GM18867 (cell line): Measurements from ENCODE around the gene ABTB1.
A peak's percentile ranks its signal among the peaks of the same experiment; 100 is the strongest.
"Not testable (repeated sequence)": the region's sequence is repeated elsewhere in the genome, so short reads cannot be mapped to it uniquely, and the experiment has no call there.

Experiments used
- ATAC-seq: cut with Tn5 transposase; IDR thresholded peaks from one replicate; pipeline ENCODE4 v1.9.1; 2021; ENCODE audit warnings: mild to moderate bottlenecking, moderate library complexity; ENCODE audit not compliant: unreplicated experiment

ABTB1 gene

DNA sequence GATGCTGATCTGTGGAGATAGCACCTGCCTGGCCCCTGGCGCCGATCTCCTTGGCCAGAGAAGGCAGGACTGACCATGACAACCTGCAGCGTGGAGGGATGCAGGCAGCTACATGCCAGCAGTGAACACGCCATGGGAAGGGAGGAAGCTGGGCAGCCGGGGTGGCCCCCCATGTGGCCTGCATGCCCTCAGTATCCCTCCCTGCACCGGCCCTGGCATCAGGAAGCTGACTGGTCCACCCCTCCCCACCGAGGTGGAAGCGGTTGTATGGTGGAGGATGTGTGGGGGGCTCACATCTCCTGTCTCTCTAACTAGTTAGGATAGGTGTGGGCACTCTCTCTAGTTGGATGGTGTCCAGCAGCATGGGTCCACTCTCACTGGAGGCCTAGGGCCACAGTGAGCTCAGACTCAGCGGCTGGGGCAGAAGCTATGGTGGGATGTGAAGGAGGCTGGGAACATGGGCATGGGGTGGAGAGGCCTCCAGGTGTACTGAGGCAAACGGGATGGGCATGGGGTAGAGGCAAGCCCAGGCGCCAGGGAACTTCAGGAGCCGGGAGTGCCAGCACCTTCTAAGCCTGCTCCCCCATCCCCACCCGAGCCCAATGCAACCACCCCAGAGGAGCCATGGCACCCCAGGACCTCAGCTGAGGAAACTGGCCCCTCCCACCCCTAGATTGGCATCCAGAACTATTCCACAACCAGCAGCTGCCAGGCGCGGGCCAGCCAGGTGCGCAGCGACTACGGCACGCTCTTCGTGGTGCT, 1.8 kb upstream of the ABTB1 start:
- ATAC-seq = no peak

DNA sequence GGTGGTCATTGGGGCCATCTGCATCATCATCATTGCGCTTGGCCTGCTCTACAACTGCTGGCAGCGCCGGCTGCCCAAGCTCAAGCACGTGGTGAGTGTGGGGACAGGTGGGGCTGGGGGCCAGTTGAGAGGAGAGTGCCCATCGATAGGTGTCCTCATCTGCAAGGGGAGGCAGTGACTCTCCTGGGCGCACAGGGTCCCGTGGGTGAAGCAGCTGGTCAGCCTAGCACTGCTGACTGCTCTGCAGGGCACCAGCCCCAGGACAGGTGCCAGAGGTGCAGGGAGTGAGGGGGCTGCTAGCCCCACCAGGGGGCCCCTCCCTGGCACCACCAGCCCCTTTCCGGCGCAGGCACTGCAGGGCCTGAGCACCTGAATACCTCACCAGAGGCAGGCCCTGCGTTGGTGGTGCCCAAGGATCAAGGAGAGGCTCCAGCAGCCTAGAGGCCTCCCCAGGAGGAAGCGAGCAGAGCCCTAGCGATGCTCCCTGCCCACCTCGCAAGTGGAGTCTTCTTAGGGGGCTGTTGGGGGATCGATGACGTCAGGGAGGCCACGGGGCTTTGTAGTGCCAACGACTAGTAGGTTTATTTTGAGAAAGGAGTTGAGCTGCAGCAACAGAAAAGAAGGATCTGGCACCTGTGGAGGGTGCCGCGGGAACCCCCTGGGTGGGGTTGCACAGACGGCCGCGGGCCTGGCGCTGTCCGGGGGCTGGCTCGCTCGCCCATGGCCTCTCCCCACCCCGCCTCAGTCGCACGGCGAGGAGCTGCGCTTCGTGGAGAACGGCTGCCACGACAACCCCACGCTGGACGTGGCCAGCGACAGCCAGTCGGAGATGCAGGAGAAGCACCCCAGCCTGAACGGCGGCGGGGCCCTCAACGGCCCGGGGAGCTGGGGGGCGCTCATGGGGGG, 976 bp upstream of the ABTB1 start:
- ATAC-seq = peak; percentile 18

DNA sequence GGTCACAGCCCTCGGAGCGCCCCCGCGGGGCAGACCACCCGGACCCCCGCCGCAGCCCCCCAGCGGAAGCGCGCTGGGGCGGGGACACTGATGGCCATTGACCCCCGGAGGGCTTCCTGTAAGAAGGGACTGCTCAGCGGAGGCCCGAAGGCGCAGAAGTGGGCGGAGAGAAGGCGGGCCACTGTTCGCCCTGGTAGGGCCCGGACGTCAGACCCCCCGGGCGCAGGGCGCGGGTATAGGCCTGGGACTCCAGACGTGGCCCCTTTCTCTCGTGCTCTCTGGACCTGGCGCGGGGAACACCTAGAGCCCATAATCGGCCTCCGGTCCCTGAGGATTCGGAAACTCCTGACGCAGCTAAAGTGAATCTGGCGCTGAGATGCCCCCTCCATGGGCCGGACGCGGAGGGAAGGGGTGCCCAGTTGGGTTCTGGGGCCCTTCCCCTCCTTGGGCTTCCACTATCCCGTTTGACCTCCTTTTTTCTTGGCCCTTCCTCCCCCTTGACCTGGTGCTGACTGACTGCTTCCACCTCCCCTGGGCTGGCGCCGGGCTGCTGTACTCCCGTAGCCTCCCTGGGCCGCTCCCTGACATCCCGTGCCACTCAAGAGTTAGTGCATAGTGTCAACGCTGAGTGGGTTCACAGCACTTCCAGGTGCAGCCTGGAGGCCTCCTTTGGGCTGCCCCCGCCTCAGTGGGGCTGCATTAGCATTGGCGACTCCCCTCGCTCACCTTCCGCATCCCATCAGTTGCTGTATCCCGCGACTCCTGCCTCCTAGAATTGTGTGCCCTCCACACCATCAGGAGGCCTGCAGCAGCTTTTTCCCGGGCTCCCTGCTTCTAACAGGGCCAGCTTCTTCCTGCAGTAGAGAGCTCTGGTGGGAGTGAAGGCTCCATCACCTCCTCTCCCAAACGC, 694 bp downstream of the ABTB1 start:
- peak; percentile 31 for ATAC-seq

DNA sequence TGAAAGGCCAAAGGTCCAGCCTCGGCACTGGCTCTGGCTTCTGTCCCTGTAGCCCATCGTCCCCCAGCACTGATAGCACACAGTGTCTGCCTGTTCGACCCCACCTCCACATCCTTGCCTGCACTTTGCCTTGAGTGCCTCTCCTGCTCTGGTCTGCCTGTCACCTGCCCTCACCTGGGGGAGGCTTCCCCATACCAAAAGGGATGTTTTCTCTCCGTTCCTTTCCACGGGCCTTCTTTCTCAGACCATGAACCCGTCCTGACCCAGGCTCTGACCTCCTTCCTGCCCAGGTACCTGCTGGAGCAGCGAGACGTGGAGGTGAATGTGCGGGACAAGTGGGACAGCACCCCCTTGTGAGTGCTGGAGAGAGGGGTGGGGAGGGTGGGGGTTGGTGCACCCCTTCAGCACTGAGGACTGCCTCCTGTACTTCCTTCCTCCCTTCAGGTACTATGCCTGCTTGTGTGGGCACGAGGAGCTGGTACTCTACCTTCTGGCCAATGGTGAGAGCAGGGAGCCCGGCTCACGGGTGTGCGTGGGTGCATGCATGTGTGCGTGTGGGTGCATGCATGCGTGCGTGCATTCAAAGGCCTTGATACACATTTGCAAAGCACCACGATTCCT, 1.5 kb downstream of the ABTB1 start:
- no peak for ATAC-seq

DNA sequence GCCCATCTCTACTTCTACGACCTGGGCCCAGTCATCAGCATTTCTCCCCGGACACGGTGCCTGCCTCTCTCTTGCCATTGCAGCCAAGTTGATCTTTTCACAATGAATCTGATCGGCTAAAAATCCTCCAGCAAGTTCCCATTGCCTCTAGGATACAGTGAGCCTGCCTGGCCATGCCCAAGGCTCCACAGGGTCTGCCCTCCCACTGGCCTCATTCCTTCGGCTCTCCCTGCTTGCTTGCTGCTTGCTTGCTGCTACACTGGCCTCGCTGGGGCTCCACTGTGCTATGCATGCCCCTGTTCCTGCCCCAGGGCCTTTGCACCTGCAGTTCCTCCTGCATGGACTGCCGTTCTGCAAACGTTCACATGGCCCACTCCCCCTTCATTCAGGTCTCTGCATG, 2.0 kb downstream of the ABTB1 start:
- ATAC-seq = no peak

DNA sequence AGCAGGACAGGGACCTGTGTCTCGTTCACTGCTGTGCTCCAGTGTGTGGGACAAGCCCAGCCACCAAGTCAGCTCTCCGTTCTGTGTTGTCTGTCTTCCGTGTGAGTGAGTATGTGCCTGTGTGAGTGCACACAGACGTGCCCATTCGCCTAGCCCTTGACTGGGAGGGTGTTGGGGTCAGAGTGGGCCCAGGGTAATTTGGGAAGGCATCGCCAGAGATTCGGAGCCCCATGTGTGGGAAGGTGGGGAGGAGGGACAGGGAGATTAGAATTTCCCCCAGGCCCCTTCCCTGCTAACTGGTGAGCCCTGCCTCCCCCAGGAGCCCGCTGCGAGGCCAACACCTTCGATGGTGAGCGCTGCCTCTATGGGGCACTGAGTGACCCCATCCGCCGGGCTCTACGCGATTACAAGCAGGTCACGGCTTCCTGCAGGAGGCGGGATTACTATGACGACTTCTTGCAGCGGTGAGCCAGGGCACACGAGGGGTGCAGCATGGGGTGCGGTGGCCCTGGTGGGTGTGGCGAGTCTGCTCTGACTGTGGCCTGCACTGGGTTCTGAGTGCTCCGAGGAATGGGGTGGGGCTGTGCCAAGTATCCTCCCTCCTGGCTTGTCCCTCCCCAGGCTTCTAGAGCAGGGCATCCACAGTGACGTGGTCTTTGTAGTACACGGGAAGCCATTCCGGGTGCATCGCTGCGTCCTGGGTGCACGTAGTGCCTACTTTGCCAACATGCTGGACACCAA, 3.1 kb downstream of the ABTB1 start:
- ATAC-seq = no peak

DNA sequence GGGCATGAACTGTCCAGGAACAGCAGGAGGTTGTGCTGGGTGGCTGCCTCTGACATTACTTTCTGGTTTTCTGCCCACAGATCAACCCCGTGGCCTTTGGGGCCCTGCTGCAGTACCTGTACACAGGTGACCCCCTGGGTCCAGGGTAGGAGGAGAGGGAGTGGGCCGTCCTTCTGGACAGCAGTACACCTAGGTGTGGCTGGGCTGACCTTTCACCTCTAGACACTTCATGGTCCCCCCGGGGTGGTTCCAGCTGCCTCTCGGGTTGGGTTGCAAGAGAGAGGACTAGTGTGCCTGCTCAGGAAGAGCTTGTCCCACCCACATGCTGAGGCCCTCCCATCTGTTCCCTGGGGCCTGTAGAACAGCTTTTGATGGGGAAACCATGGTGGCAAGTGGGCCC, 3.7 kb downstream of the ABTB1 start:
- no peak for ATAC-seq

DNA sequence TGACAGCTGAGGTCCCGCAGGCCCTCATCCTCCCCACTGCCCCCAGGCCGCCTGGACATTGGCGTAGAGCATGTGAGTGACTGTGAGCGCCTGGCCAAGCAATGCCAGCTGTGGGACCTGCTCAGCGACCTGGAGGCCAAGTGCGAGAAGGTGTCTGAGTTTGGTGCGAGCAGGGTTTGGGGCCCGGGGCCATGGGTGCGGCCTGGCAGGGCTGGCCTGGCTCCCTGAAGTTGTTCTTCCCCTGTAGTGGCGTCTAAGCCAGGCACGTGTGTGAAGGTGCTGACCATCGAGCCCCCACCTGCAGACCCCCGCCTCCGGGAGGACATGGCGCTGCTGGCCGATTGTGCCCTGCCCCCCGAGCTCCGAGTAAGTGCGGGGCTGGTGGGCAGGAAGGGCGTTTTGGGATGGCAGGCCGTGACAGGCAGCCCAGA, 4.2 kb downstream of the ABTB1 start:
- ATAC-seq = no peak

DNA sequence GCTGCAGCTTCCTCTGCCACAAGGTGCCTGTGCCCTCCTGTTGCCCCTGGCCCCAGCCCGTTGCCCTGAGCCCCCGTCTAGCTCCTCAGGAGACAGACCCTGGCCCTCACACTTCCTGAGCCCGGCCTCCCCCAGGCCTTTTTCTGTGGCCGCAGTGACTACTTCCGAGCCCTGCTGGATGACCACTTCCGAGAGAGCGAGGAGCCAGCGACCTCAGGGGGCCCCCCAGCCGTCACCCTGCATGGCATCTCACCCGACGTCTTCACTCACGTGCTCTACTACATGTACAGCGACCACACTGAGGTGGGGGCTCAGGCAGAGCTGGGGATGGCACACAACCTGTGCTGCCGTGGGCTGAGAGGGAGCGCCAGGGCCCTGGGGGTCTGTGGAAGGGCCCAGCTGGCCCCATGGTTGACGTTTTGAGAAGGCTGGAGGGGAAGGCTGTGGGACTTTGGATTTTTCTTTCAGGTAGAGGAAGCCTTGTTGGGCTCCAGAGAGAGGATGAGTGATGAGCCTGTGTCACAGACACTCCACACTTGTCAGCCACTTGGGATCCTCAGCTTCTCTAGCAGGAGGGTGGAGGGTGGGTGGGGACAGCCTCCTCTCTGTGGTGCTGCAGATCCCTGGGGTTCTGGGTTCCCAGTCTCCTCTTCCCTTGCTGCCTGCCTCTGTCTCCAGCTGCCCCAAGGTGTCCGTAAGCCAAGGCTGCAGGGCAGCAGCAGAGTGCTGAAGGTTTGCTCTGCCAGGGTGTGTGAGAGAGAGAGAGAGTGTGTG, 5.0 kb downstream of the ABTB1 start:
- ATAC-seq = no peak

DNA sequence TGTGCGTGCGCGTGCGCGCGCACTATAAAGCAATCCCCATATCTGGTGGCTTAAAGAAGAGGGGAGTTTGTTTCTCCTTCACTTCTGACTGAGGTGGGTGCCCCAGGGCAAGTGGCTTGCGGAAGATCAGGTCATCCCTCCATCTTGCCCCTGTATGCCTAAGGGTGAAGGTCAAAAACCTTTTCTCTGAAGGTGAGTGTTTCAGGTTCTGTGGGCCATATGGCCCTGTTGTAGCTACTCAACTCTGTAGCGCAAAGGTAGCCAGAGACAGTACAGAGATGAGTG, 5.5 kb downstream of the ABTB1 start:
- ATAC-seq = no peak

DNA sequence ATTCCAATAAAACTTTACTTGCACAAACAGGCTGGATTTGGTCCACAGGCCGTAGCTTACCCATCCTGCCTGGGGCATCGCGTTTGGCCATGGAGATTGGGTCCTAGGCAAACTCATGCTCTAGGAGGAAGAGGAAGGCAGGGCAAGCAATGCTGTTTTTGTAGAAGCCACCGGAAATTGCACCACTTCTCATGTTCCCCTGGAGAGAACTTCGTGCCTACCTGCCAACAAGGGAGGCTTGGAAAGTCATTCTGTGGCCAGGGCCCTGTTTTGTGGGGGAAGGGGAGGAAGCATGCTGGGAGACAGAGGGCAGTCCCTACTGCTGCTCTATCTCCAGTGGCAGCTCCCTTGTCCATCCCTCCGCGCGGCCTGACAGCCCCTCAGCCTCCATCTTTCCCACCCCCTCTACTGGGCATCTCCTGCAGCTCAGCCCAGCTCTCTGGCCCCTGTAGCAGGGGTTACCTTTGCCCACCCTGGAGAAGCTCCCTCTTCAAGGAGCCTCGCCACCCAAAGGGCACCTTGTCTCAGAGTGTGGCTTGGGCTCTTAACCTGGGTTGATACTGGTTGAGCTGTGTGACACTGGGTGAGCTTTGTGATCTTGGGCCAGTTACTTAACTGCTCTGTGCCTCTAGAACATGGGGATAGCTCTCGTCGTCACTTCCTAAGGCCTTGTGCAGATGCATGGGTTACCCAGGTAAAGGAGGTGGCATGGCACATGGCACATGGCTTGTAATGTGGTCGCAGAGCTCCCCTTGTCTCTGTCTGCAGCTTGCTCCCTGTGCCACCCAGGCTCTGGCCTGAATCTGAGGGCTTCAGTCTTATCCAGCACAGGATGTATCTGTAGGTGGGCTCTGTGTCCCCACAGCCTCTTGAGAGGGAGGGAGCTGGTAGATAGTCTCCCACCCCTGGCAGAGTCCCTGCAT, 6.1 kb downstream of the ABTB1 start:
- ATAC-seq = no peak

DNA sequence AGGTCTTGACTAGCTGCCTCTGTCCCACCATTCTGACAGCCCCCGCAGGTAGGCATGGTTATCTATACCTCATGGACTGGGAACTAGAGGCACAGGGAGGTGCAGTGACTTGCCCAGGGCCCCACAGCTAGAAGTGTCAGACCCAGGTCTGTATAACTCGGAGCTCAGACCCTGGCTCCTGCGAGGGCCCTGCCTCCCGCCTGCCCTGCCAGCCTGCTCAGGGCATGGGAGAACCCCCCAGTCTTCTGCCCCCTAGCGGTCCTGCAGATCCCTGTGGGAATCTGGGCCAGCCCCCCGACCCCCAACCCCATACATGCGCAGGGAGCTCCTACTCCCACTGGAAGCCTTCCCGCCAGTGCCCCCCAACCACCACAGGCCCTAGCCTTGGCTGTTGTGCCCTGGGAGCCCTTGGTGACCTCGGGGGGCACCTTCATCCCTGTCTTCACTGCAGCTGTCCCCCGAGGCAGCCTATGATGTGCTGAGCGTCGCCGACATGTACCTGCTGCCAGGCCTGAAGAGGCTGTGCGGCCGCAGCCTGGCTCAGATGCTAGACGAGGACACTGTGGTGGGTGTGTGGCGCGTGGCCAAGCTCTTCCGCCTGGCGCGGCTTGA, 6.9 kb downstream of the ABTB1 start:
- ATAC-seq = no peak

DNA sequence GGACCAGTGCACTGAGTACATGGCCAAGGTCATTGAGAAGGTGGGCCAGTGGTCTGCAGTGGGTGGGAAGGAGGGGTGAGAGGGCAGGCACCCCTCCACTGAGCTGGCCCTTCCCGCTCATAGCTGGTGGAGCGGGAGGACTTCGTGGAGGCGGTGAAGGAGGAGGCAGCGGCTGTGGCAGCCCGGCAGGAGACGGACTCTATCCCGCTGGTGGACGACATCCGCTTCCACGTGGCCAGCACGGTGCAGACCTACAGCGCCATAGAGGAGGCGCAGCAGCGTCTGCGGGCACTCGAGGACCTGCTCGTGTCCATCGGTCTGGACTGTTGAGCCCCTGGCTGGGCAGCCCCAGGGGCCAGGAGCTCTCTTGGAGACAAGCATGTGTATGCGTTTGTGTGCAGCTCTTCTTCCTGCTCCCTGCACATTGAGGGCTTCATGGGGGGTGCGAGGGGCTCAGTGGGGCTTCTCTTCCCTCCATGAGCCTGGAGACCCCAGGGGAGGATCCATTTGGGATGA, 7.5 kb downstream of the ABTB1 start:
- ATAC-seq = no peak

DNA sequence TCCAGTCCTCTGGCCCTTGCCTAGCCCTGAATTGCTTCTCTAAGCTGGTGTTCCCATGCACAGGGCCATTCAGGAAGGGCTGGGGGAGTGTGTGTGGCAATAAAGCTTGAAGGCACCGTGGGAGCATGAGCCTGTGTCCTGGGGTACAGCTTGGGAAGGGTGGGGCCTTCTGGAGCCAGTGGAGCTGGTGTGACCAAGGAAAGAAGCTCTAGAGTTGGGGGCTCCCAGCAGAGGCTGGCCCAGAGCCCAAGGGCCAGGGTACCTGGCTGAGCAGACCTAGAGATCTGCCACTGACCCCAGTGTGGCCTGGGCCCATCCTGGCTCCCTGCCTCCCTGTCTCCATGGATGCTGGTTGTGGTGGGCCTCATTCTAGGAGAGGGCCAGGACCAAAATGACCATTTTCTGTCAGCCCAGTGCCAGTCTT, 8.1 kb downstream of the ABTB1 start:
- ATAC-seq = no peak

DNA sequence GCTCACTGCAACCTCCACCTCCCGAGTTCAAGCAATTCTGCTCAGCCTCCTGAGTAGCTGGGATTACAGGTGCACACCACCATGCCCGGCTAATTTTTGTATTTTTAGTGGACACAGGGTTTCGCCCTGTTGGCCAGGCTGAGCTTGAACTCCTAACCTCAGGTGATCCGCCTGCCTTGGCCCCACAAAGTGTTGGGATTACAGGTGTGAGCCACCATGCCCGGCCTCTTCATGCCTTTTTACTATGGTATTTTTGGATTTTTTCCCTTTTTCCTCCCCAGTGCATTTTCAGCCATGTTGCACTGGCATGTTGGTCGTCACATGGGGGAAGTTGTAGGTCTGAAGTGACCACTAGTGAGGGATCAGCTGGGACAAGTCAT, 9.4 kb downstream of the ABTB1 start:
- not testable (repeated sequence) for ATAC-seq

DNA sequence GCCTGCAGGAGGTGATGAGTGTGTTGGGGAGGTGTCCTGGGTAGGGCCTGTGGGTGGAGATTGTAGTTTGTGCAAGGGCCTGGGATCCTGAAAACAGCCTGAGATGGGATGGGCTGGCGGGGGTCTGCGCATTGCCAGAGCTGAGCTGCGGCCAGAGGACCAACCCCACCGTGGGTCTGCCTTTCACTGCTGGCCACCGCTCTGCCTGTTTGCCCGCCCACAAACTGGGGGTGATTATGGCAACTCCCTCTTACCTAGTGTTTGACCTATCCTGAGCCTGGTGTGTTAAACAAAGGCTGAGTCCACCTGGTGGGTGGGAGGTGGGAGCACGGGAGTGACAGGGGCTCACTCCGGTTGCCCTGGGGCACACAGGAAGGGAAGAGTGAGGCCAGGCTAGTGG, 9.8 kb downstream of the ABTB1 start:
- no peak for ATAC-seq

DNA sequence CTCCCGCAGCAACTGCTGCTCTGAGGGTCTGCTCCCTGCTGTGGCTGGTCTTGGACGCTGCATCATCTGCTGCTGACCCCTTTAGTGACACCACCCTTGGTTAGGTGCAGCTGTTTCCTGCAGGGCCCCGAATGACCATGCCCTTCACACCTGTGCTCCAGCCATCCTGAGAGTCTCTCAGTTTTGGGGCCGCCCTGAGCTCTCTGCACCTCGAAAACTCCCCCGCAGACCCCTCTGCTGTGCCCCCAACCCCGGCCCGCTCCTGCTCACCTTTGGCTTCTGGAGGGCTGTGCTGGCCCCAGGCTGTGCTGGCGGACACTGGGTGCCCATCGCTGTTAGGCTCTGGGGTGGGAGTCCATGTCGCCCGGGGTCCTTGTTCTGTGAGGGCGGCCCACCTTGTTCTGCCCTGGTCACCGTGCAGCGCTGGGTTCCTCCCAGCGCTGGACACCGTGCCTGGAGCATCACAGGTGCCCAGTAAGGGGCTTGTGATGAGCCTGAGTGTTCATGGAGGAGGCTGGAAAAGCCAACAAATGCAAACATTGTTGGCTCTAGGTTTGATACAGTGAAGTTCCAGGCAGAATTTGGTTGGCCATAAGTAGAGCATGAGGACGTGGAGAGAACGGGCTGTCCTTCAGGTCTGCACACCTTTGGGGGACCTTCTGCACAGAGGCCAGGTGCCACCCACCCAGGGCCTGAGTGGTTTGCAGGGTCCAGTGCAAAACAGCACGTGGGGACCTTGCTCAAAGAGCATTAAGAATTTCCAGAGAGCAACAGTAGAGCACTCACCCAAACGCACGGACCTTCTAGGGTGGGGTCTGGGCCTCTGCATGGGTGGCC, 12.3 kb downstream of the ABTB1 start:
- no peak for ATAC-seq
